H9 (cell line): ENCODE data around the gene FGFBP3. TPM values are rescaled to one million over a fixed set of nuclear protein-coding genes. Genes with fewer than 3 reads are reported as not detected.

Experiments
- DNase-seq: peaks from one replicate; pipeline ENCODE4 v3.0.0-alpha.2; 2017
- H2AFZ ChIP-seq: one replicate; pipeline ENCODE4 v1.6.1; 2013; ENCODE audit warnings: mild to moderate bottlenecking, low read length, control low read depth, moderate library complexity
- H2AK5ac ChIP-seq: 2 replicates; pipeline ENCODE4 v1.6.1; 2013; ENCODE audit warnings: low read length, control low read depth, mixed read lengths; ENCODE audit not compliant: insufficient read length
- H2BK120ac ChIP-seq: one replicate; pipeline ENCODE4 v1.6.1; 2013; ENCODE audit warnings: low read depth, mild to moderate bottlenecking, low read length, control low read depth, inconsistent platforms; ENCODE audit not compliant: poor library complexity, severe bottlenecking
- H2BK12ac ChIP-seq: 2 replicates; pipeline ENCODE4 v1.6.1; 2013; ENCODE audit warnings: low read length, control low read depth, mixed read lengths, low read depth; ENCODE audit not compliant: insufficient read length
- H2BK15ac ChIP-seq: 2 replicates; pipeline ENCODE4 v1.6.1; 2013; ENCODE audit warnings: low read depth, low read length, control low read depth
- H2BK20ac ChIP-seq: one replicate; pipeline ENCODE4 v1.6.1; 2013; ENCODE audit warnings: low read depth, mild to moderate bottlenecking, low read length, control low read depth, inconsistent platforms; ENCODE audit not compliant: poor library complexity, severe bottlenecking
- H2BK5ac ChIP-seq: 2 replicates; pipeline ENCODE4 v1.6.1; 2013; ENCODE audit warnings: low read length, control low read depth, mixed read lengths; ENCODE audit not compliant: insufficient read length
- H3K14ac ChIP-seq: 2 replicates; pipeline ENCODE4 v1.6.1; 2013; ENCODE audit warnings: low read length, control low read depth; ENCODE audit not compliant: insufficient read depth
- H3K18ac ChIP-seq: 2 replicates; pipeline ENCODE4 v1.6.1; 2013; ENCODE audit warnings: low read depth, mild to moderate bottlenecking, mixed read lengths, low read length, control low read depth; ENCODE audit not compliant: insufficient read length
- H3K23ac ChIP-seq: 2 replicates; pipeline ENCODE4 v1.6.1; 2013; ENCODE audit warnings: low read length, control low read depth, mixed read lengths, low read depth; ENCODE audit not compliant: insufficient read length
- H3K23me2 ChIP-seq: 2 replicates; pipeline ENCODE4 v1.6.1; 2013; ENCODE audit warnings: low read depth, mild to moderate bottlenecking, mixed read lengths, low read length, control low read depth; ENCODE audit not compliant: insufficient read length, poor library complexity, severe bottlenecking
- H3K27ac ChIP-seq: 2 replicates; pipeline ENCODE4 v1.5.1; 2013; ENCODE audit warnings: low read length, control low read depth, mixed read lengths, low read depth; ENCODE audit not compliant: insufficient read length
- H3K27me3 ChIP-seq: 2 replicates; pipeline ENCODE4 v1.6.1; 2013; ENCODE audit warnings: low read length, control low read depth, inconsistent platforms; ENCODE audit not compliant: insufficient read depth
- H3K4ac ChIP-seq: 2 replicates; pipeline ENCODE4 v1.6.1; 2013; ENCODE audit warnings: low read depth, mild to moderate bottlenecking, control low read depth, inconsistent platforms, low read length, moderate library complexity
- H3K4me1 ChIP-seq: 2 replicates; pipeline ENCODE4 v1.6.1; 2013; ENCODE audit warnings: low read length, control low read depth, inconsistent platforms; ENCODE audit not compliant: insufficient read depth
- H3K4me2 ChIP-seq: 2 replicates; pipeline ENCODE4 v1.6.1; 2013; ENCODE audit warnings: low read length, control low read depth, mixed read lengths; ENCODE audit not compliant: insufficient read length, insufficient read depth
- H3K56ac ChIP-seq: 2 replicates; pipeline ENCODE4 v1.6.1; 2013; ENCODE audit warnings: low read depth, mild to moderate bottlenecking, mixed read lengths, low read length, control low read depth; ENCODE audit not compliant: insufficient read length
- H3K79me1 ChIP-seq: 2 replicates; pipeline ENCODE4 v1.6.1; 2013; ENCODE audit warnings: low read depth, mild to moderate bottlenecking, moderate library complexity, low read length, control low read depth, inconsistent platforms; ENCODE audit not compliant: insufficient read depth, poor library complexity, severe bottlenecking
- H3K79me2 ChIP-seq: 2 replicates; pipeline ENCODE4 v1.6.1; 2013; ENCODE audit warnings: low read length, control low read depth, inconsistent platforms; ENCODE audit not compliant: insufficient read depth
- H3K9ac ChIP-seq: 2 replicates; pipeline ENCODE4 v1.6.1; 2013; ENCODE audit warnings: low read length, control low read depth, mixed read lengths; ENCODE audit not compliant: insufficient read length; ENCODE audit errors: extremely low read depth
- H3K9me3 ChIP-seq: one replicate; pipeline ENCODE4 v1.6.1; 2013; ENCODE audit warnings: low read depth, low read length, inconsistent platforms; ENCODE audit not compliant: control insufficient read depth
- H3T11ph ChIP-seq: one replicate; pipeline ENCODE4 v1.6.1; 2013; ENCODE audit warnings: mild to moderate bottlenecking, low read length, control low read depth, inconsistent platforms
- H4K20me1 ChIP-seq: one replicate; pipeline ENCODE4 v1.6.1; 2013; ENCODE audit not compliant: control insufficient read depth, insufficient read length, insufficient read depth
- H4K5ac ChIP-seq: 2 replicates; pipeline ENCODE4 v1.6.1; 2013; ENCODE audit warnings: low read depth, mild to moderate bottlenecking, mixed read lengths, low read length, control low read depth; ENCODE audit not compliant: insufficient read length
- H4K8ac ChIP-seq: replicated peaks from 2 replicates; pipeline ENCODE4 v1.6.1; 2013; ENCODE audit warnings: low read length, control low read depth, mixed read lengths, low read depth; ENCODE audit not compliant: insufficient read length
- H4K91ac ChIP-seq: 2 replicates; pipeline ENCODE4 v1.6.1; 2013; ENCODE audit warnings: low read depth, mild to moderate bottlenecking, moderate library complexity, mixed read lengths, low read length, control low read depth; ENCODE audit not compliant: insufficient read length
- H3K27ac Mint-ChIP-seq, 3 experiments: 2 replicates in 2 of 3; 3 replicates in 1 of 3; pipeline ENCODE4 v1.8.0; 2020 to 2021; ENCODE audit warnings: mixed read lengths in 3 of 3, mild to moderate bottlenecking in 1 of 3, moderate library complexity in 1 of 3
- H3K27me3 Mint-ChIP-seq: 2 replicates; pipeline ENCODE4 v1.8.0; 2021; ENCODE audit warnings: low read depth, mild to moderate bottlenecking, moderate library complexity, mixed read lengths
- H3K36me3 Mint-ChIP-seq, 3 experiments: 2 replicates in 2 of 3; 3 replicates in 1 of 3; pipeline ENCODE4 v1.8.0; 2020 to 2021; ENCODE audit warnings: low read depth in 3 of 3, mixed read lengths in 3 of 3; ENCODE audit not compliant: insufficient read depth in 1 of 3
- H3K4me1 Mint-ChIP-seq, 2 experiments: 2 replicates each; pipeline ENCODE4 v1.8.0; 2020; ENCODE audit warnings: mixed read lengths in 2 of 2
- H3K4me3 Mint-ChIP-seq, 2 experiments: 2 replicates in 1 of 2; 3 replicates in 1 of 2; pipeline ENCODE4 v1.8.0; 2020 to 2021; ENCODE audit warnings: mild to moderate bottlenecking in 2 of 2, mixed read lengths in 2 of 2, moderate library complexity in 1 of 2
- H3K9me3 Mint-ChIP-seq, 2 experiments: 2 replicates in 1 of 2; 3 replicates in 1 of 2; pipeline ENCODE4 v1.8.0; 2020; ENCODE audit warnings: mild to moderate bottlenecking in 2 of 2, mixed read lengths in 2 of 2, moderate library complexity in 1 of 2
- WGBS: extraction: QIAGEN DNeasy Blood & Tissue Kit; methylation state at CpG from one replicate; pipeline ENCODE4 v1.1.7; 2013; ENCODE audit warnings: missing lambda C conversion rate, low lambda C conversion rate, mixed read lengths; ENCODE audit not compliant: insufficient read length; ENCODE audit errors: extremely low coverage; 5-methylcytosine and 5-hydroxymethylcytosine counted together
- total RNA-seq: library from RNA; stranded (reverse); gene quantifications from 2 replicates; pipeline ENCODE4 v1.2.1, GENCODE V29; 2021
- TF ChIP-seq, protein P1 (sequence below): fragments of 200-600 bp; sonication (generic); conservative IDR thresholded peaks from 3 replicates; pipeline ENCODE4 v1.8.0; 2021; ENCODE audit warnings: antibody characterized with exemption, mild to moderate bottlenecking

Gene FGFBP3
- total RNA-seq, 1 experiment from 2014 or later = 49.3 TPM

DNA sequence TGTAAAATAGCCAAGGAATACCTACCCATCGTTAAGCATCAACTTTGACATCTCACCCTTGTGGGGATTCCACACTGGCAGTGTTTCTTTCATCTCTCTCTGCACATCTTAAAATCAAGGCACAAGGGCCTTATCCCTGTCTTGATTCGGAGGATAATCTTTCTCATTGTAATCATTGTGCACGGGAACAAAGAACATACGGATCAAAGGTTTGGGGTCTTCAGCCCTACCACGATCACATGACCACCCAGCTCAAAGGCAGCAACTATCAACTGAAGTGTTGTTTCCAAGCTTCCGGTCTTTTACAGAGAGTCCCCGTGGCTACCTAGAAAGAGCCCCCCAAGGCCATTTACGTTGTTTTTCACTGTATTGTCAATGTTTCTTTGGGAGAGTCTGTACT, 11.9 kb downstream of the FGFBP3 start:
- H3K14ac ChIP-seq = no peak overlapping the region
- Mint-ChIP-seq H3K4me3 (no peak overlapping the region), H3K4me1 (peaks cover 23 to 29% of the 10 kb centered on the region in 2 experiments), H3K27me3 (no peaks in the 10 kb centered on the region), H3K36me3 (peaks cover 0 to 15% (median 13%) of the 10 kb centered on the region in 3 experiments; a peak in 5 of 7 replicates), H3K27ac (no peak overlapping the region), H3K9me3 (peaks cover 11 to 15% of the 10 kb centered on the region in 2 experiments)
- H3K4ac ChIP-seq = no peak overlapping the region
- H3K4me1 ChIP-seq = no peaks in the 10 kb centered on the region
- H4K91ac ChIP-seq = no peak overlapping the region
- H4K8ac ChIP-seq = no peak overlapping the region
- no peak overlapping the region for H2BK120ac ChIP-seq
- no peaks in the 10 kb centered on the region for H3K79me2 ChIP-seq
- TF ChIP-seq, protein P1, sequence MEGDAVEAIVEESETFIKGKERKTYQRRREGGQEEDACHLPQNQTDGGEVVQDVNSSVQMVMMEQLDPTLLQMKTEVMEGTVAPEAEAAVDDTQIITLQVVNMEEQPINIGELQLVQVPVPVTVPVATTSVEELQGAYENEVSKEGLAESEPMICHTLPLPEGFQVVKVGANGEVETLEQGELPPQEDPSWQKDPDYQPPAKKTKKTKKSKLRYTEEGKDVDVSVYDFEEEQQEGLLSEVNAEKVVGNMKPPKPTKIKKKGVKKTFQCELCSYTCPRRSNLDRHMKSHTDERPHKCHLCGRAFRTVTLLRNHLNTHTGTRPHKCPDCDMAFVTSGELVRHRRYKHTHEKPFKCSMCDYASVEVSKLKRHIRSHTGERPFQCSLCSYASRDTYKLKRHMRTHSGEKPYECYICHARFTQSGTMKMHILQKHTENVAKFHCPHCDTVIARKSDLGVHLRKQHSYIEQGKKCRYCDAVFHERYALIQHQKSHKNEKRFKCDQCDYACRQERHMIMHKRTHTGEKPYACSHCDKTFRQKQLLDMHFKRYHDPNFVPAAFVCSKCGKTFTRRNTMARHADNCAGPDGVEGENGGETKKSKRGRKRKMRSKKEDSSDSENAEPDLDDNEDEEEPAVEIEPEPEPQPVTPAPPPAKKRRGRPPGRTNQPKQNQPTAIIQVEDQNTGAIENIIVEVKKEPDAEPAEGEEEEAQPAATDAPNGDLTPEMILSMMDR = no peak
- no peak overlapping the region for H2BK15ac ChIP-seq
- no peaks in the 10 kb centered on the region for H3K9me3 ChIP-seq
- no peak overlapping the region for H3T11ph ChIP-seq
- no peak overlapping the region for H3K18ac ChIP-seq
- no peaks in the 10 kb centered on the region for H3K27me3 ChIP-seq
- H3K9ac ChIP-seq = no peak overlapping the region
- H3K23ac ChIP-seq = no peak overlapping the region
- no peak overlapping the region for H2BK5ac ChIP-seq
- no peak overlapping the region for H3K56ac ChIP-seq
- no peak overlapping the region for H2BK12ac ChIP-seq
- no peak overlapping the region for H3K4me2 ChIP-seq
- H2BK20ac ChIP-seq = no peak overlapping the region
- H4K20me1 ChIP-seq = no peaks in the 10 kb centered on the region
- no peak for DNase-seq
- no peak overlapping the region for H4K5ac ChIP-seq
- no peaks in the 10 kb centered on the region for H3K79me1 ChIP-seq
- no peak overlapping the region for H3K27ac ChIP-seq
- H2AFZ ChIP-seq = no peak overlapping the region
- H3K23me2 ChIP-seq = no peaks in the 10 kb centered on the region
- no CpG with 5 or more reads among the region's 8 CpGs for WGBS
- no peak overlapping the region for H2AK5ac ChIP-seq
